ENCODE measurements around the gene PAK6.

PAK6 gene

DNA sequence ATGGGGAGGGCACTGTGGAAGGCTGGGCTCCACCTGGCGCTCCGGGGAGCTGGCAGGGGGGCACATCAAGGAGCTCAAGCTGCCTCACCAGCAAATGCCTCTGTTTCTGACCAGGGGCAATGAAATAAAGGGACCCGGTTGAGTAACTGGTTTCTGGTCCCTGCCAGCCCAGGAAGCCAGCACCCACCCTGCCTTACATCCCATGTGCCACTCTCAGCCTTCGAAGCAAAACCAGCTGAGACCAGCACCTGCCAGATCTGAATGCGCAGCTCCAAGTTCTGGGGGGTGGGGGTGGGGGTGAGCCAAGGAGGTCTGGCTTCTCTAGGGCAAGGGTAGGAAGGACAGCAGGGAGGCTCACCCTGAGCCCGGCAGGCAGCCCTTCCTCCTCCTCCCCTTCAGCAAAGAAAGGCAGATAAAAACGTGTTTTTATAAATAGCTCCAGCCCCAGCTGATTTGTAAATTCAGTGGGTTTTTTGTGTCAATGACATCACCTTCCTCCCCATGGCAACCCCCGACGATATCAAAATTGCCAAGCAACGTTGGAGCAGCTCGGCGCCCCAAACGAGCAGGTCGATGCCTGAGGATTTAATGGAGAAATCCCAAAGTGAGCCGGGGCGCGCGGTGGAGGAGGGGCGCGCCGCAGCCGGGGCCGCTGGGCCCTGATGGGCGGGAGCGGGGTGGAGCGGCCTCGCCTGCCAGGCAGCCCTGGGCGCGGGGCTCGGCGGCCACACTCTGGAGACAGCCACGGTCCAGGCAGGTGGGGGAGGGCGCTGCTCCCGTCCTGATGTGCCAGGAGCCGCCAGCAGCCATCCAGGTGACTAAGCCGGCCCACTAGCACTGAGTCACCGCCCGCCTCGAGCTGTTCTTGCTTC is at the start of gene PAK6:
Gene PAK6 (plus strand): TSS at position 532 of the 872 bp plus-strand sequence. CDS start 25,723 bp downstream, outside the sequence.
- no peak for DNase-seq (ENCODE audit: low read depth)

DNA sequence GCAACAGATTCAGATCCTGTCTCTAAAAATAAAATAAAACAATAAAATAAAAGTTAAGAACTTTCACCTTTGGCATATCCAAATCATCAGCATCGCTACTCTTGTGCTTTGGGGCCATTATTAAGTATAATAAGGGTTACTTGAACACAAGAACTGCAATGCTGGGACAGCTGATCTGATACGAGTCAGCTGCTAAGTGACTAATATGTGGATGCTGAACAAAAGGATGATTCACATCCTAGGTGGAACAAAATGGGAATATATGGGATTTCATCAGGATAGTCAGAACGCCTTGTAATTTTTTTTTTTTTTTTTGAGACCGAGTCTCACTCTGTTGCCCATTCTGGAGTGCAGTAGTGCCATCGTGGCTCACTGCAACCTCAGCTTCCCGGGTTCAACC is 48.3 kb upstream of the PAK6 start:
- no peak for DNase-seq (ENCODE audit: low read depth)

DNA sequence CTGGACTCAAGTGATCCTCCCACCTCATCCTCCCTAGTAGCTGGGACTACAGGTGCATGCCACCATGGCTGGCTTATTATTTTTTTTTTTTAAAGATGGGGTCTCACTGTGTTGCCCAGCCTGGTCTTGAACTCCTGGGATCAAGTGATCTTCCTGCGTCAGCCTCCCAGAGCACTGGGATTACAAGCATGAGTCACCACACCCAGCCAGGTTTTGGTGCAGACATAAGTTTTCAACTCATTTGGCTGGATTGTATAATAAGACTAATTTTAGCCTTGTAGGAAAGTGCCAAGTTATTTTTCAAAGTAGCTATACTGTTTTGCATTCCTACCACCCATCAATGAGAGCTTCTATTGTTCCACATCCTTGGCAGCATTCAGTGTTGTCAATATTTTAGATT is 45.9 kb upstream of the PAK6 start:
- no peak for DNase-seq (ENCODE audit: low read depth)

DNA sequence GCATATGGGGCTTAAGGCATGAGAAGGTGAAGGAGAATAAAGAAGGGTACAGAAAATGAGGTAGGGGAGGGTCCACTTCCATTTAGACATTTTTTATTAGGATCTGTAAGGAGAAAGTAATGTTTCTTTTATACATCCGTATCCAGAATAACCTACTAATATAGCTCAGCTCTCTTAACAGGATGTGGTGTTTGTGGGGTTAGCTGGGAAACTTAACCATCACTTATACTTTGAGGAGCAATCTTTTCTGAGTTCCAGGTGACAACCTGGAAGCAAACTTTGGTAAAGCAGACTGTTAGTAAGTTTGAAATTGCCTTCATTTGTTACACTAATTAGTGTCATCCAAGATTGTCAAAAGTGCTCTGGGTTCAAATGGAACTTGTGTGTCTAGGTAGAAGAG is 41.4 kb upstream of the PAK6 start:
- DNase-seq (ENCODE audit: low read depth) = no peak

- DNase-seq (ENCODE audit: low read depth) = no peak
Measured at GRCh38 chr15:40198355-40199085, 40.3 kb upstream of the PAK6 start.

GRCh38 chr15:40204100-40204499 is 34.8 kb upstream of the PAK6 start:
- no peak for DNase-seq (ENCODE audit: low read depth)

DNA sequence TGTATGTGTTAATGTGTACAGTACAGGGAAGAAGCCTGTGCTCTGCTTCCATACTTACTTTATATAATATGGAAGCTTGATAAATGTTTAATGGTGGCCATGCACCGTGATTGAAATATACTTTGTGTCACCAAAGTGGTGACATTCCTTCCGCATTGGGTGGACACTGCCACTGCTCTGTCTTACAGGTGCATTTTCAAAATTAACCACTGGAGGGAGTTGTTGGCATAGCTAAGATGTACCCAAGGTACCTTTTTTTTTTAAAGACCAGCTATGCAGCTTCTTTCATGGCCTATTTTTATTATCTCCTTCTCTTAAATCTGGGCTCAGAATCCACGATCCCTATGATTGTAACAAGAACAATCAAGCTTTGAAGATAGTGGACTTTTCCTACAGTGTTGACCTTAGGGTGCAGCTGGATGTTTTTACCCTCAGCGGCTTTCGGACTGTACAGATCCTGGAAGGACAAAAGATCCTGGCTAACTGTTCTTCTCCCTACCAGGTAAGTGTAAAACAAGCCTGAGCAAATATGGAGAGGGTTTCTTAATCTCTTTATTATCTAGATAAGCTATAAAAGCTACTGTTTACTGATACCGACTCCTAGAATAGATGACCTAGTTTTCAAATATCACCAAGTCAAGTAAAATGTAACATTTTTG is 21.6 kb upstream of the PAK6 start:
- DNase-seq (ENCODE audit: low read depth) = no peak

GRCh38 chr15:40219801-40220200 is 19.1 kb upstream of the PAK6 start:
- no peak for DNase-seq (ENCODE audit: low read depth)

- DNase-seq (ENCODE audit: low read depth) = no peak
Measured at GRCh38 chr15:40222131-40222530, 16.7 kb upstream of the PAK6 start.

DNA sequence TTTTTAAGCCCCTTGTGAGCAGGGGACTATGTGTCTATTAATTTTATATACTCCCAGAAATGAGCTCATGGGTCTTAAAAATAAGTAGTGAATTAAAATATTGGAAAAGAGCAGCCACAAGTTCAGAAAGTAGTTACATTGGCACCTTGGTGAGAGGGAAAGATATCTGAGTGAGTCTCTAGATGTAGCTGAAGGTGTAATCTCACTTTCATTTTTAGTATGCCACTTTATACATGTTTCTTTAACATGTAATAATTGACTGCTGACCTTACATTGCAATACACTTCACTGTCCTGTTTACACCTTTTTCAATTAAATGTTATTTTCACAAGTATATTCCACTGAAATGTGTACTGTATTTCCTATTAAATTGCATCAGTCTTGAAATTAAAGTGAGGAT is 12.1 kb upstream of the PAK6 start:
- no peak for DNase-seq (ENCODE audit: low read depth)

DNA sequence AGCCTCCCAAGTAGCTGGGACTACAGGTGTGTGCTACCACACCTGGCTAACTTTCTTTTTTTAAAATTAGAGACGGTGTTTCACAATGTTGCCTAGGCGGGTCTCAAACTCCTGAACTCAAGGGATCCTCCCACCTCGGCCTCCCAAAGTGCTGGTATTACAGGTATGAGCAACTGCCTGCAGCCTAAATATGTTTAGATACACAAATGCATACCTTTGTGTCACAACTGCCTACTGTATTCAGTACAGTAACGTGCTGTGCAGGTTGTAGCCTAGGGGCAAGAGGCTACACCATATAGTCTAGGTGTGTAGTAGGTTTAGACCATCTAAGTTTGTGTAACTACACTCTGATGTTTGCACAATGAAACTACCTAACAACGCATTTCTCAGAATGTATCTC is 9.5 kb upstream of the PAK6 start:
- DNase-seq (ENCODE audit: low read depth) = no peak

DNA sequence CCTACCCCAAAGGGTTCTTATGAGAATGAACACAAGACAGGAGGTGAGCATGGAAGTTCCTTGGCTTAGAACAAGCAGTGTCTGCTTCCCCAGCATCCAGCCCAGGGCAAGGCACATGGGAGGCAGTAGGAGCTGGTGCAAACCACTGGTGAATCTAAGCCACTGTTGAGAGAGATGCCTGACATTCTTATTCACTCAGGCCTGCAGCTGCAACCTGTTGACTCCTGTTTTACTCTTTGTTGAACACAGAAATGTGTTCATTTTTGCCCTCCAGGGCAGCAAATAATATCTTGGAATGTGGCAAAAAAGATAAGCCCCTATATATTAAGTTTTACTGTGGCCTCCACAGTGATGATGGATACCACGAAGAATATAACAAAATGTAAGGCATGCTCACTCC is 8.9 kb upstream of the PAK6 start:
- no peak for DNase-seq (ENCODE audit: low read depth)

DNA sequence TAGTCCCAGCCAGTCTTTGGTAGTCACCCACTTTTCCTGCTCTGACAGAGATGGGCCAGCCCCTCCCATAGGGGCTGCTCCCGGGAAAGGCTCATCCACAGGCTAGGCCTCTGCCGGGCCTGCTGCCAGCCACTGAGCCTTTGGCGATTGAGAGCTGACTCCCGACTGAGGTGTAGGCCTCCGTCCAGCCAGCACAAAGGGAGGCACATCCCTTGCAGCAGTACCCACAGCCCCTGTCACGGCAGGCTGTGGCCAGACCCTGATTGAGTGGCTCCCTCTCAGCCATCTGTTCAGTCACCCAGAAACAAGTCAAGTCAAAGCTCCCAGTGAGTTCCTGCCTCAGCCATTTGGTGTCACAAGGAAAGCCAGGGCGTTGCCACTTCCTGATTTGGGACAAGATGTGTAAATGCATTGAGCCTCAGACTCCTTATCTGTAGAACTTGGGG is 6.2 kb upstream of the PAK6 start:
- no peak for DNase-seq (ENCODE audit: low read depth)

DNA sequence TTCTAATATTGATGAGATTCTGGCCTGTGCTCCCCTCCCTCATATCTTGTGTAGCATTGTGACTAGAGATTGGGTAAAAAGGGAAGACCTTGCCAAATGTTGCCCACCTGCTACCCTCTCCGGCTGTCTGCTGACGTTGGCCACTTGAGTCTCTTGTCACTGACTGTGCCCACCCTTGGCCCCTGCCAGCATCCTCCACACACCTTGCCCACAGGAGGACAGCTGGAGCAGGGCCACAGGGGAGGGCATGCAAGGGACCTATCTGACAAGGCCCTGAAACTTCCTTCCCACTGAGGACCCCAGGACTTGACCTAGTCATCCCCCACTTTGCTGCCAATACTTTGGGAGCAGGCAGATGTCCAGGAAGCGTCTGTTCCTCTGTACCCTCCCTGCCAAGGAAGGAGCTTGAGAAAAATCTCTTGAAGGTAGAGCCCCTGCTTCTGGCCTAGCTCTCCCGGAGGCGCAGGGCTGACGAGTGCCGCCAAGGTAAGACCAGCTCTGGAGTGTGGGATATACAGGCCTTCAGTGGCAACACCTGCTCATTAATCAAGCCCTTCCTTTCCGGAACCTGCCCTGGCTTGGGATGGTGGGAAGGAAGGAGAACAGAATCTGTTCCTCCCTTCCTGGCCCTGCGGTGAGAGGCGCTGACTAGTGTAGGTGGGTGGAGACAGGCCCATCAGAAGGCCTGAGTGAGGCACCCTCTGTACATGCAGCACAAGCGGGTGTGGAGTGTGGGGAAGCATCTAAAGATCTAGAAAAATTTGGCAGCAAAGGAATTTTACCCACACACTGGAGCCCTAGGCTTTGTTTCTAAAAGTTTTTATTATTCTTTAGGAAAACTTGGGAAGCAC is 4.9 kb upstream of the PAK6 start:
- DNase-seq (ENCODE audit: low read depth) = no peak

DNA sequence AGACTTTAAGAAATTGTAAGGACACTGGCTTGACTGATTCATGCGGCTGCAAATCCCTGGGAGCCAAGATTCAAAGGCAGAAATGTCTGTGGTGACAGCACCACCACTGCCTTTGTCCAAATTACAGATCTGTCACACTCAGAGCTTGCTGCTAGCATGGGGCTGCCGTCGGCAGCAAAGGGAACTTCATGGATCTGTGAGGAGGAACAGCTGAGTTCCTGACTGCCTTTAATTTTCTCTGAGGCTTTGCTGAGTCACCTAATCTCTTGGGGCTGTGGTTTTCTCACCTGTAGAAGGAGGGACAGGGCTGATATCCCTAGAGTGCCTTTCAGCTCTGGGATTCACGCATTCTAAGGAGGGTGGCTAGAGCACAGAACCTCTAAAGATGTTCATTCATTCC is 4.1 kb upstream of the PAK6 start:
- DNase-seq (ENCODE audit: low read depth) = no peak

DNA sequence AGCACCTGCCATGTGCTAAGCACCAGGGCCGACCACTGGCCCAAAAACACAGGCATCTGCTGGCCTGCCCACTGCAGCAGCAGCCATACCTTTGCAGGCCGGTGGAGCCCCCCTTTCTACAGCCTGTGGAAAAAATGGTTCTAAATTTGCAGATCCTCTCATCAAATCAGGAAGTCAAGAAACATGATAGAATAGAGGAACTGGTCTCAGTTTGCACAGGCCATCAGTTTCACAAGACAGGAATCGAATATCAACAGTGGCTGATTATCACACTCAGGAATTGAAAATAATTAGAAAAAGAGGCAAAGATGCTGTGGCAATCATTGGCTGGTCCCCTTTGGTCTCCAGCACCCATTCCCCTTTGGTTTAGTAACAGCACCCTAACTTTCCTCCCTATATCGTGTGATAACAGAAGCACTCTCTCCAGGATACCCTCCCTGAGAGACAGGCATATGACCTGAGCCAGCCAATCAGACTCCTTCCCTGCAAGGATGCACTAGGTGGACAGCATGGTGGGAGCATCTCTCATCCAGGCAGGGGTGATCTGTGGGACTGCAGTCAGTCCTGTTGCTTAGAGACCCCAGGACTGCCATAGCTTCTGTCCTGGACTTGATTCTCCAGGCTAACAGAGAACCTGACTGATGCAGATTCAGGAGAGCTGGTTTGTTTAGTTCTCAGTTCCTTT is 3.5 kb upstream of the PAK6 start:
- no peak for DNase-seq (ENCODE audit: low read depth)

DNA sequence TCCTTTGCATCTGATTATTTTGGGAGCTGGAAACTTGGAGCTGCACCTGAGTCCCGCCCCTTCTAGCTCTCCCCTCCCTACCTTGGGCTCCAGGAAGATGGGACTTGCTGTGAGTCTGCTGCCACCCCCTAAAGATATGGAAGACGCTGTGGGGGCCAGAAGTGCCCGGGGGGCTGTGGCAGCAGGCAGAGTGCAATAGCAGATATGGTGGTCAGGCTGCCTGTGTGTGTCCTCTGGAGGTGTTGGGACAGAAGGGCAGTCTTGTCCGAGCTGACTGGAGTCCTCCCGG is 485 bp downstream of the PAK6 start:
- no peak for DNase-seq (ENCODE audit: low read depth)

GRCh38 chr15:40239693-40240618 is 1.1 kb downstream of the PAK6 start:
- no peak for DNase-seq (ENCODE audit: low read depth)

DNA sequence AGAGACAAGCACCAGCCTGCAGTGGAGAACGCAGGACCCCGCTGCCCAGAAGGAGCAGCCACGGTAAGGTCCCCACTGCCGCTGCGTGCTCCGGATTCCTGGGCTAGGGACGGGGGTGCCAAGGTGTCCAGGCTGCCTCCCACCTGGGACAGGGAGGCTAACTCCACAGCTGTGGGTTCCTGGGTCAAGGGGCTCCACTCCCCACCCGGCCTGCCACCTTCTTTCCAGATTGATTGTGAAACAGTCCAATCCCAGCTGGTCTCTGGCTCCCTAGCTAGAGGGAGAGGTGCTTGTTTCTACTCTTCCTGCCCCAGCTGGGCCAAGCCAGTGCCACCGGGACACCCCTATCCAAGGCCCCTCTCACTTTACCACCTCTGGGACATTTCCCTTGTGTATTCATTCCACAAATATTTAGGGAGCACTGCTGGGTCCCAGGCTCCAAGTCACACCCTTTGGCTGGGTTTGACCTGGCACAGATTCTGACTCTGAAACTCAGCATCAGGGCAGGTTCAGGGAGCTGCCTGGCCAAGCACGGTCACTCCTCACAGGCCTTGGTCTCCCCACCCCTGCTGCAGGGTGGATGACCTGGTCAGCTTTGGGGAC is 1.9 kb downstream of the PAK6 start:
- DNase-seq (ENCODE audit: low read depth) = no peak

Measured in T-helper 22 cell (primary cell).